ENCODE measurements around the gene SLC35B2.

DNA sequence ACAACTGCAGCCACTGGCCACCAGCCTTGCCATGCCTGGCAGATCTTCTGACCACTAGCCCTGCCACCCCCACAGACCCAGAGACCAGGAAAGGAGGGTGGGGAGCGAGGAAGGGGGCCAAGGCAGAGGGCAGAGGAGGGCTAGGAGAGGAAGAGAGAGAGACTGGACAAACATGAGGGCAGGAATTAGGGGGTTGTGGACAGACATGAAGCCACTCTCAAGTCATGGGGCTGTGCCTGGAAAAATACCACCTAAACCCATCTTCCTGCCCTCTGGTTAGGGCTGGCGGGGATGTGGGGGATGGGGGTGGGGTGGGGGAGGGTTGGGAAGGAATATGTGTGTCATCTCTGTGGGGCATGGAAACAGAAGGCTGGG lies 35.4 kb downstream of the SLC35B2 start:
- TF ChIP-seq SREBF2 (IDR thresholded peaks at IDR 0.05; ENCODE audit: low read length) (no peak), NFIC (IDR thresholded peaks at IDR 0.05; ENCODE audit: low read depth, low read length) (no peak), EZH2 (IDR thresholded peaks at IDR 0.05; ENCODE audit: borderline replicate concordance, control insufficient read depth, low read depth, low read length) (no peak), DPF2 (IDR thresholded peaks at IDR 0.05) (no peak), ATF3 (IDR thresholded peaks at IDR 0.05; ENCODE audit: borderline replicate concordance, extremely low read depth, low read depth, low read length) (no peak), SREBF1 (IDR thresholded peaks at IDR 0.05; ENCODE audit: low read length) (no peak)
- TF ChIP-seq, protein P1, sequence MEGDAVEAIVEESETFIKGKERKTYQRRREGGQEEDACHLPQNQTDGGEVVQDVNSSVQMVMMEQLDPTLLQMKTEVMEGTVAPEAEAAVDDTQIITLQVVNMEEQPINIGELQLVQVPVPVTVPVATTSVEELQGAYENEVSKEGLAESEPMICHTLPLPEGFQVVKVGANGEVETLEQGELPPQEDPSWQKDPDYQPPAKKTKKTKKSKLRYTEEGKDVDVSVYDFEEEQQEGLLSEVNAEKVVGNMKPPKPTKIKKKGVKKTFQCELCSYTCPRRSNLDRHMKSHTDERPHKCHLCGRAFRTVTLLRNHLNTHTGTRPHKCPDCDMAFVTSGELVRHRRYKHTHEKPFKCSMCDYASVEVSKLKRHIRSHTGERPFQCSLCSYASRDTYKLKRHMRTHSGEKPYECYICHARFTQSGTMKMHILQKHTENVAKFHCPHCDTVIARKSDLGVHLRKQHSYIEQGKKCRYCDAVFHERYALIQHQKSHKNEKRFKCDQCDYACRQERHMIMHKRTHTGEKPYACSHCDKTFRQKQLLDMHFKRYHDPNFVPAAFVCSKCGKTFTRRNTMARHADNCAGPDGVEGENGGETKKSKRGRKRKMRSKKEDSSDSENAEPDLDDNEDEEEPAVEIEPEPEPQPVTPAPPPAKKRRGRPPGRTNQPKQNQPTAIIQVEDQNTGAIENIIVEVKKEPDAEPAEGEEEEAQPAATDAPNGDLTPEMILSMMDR (IDR thresholded peaks at IDR 0.05 in 2 of 3, conservative IDR thresholded peaks at IDR 0.05 in 1 of 3; ENCODE audit: control insufficient read depth in 2 of 3, extremely low read depth in 1 of 3, insufficient read depth in 1 of 3, low read depth in 3 of 3, low read length in 3 of 3), result no peak

All from GM12878 (cell line).